HG03135 (cell line): ENCODE data around the gene ATP6AP1.
"Not testable (repeated sequence)": the region's sequence is repeated elsewhere in the genome, so short reads cannot be mapped to it uniquely, and the experiment has no call there.

Experiments
- ATAC-seq: cut with Tn5 transposase; IDR thresholded peaks from one replicate; pipeline ENCODE4 v1.9.1; 2021; ENCODE audit warnings: mild to moderate bottlenecking, moderate library complexity; ENCODE audit not compliant: unreplicated experiment

ATP6AP1 gene, protein sequence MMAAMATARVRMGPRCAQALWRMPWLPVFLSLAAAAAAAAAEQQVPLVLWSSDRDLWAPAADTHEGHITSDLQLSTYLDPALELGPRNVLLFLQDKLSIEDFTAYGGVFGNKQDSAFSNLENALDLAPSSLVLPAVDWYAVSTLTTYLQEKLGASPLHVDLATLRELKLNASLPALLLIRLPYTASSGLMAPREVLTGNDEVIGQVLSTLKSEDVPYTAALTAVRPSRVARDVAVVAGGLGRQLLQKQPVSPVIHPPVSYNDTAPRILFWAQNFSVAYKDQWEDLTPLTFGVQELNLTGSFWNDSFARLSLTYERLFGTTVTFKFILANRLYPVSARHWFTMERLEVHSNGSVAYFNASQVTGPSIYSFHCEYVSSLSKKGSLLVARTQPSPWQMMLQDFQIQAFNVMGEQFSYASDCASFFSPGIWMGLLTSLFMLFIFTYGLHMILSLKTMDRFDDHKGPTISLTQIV

GRCh38 chrX:154428176-154429171 is at the start of gene ATP6AP1:
ATP6AP1 (plus strand) TSS chrX:154428677; CDS start chrX:154428693, 16 bp downstream.
- ATAC-seq = peak; percentile 92

- ATAC-seq = peak; percentile 75
Measured at GRCh38 chrX:154378799-154379568, 49.5 kb upstream of the ATP6AP1 start, which contains the start of gene EMD. EMD (plus strand) TSS chrX:154379295; CDS start chrX:154379485, 190 bp downstream.

DNA sequence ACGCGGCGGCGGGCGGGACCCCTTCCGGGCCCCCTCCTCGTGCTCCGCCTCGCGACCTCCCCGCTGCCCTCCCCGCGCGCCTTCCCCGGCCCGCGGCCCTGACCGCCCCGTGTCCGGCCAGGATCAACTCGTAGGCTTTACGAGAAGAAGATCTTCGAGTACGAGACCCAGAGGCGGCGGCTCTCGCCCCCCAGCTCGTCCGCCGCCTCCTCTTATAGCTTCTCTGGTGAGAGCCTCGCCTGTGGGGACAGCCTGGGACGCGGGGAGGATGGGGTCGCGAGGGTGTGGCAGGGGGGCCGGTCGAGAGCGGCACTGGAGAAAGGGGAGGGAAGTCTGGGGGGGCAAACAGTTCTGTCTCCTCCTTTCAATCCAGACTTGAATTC is 48.9 kb upstream of the ATP6AP1 start:
- ATAC-seq = no peak

- no peak for ATAC-seq
Measured at GRCh38 chrX:154380153-154380552, 48.3 kb upstream of the ATP6AP1 start.

DNA sequence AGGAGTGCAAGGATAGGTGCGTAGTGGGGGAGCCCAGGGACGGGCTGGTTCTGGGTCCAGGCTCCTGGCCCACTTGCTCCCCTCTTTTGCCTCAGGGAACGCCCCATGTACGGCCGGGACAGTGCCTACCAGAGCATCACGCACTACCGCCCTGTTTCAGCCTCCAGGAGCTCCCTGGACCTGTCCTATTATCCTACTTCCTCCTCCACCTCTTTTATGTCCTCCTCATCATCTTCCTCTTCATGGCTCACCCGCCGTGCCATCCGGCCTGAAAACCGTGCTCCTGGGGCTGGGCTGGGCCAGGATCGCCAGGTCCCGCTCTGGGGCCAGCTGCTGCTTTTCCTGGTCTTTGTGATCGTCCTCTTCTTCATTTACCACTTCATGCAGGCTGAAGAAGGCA is 47.7 kb upstream of the ATP6AP1 start:
- no peak for ATAC-seq

DNA sequence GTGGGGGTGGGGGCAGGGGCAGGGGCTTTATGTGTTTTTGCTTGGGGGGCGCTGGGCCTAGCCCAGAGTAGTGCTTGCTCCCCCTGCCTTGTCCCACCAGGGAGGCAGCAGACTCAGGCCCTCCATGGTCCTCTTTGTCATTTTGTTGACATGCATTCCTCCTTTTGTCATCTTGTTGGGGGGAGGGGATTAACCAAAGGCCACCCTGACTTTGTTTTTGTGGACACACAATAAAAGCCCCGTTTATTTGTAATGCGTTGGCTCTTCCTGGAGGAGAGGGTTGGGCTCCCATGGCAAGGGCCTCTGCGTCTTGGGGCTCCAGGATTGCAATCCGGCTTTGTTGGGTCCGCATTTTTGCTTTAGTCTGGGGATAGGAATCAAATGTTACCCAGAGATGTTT is 47.2 kb upstream of the ATP6AP1 start:
- ATAC-seq = no peak

DNA sequence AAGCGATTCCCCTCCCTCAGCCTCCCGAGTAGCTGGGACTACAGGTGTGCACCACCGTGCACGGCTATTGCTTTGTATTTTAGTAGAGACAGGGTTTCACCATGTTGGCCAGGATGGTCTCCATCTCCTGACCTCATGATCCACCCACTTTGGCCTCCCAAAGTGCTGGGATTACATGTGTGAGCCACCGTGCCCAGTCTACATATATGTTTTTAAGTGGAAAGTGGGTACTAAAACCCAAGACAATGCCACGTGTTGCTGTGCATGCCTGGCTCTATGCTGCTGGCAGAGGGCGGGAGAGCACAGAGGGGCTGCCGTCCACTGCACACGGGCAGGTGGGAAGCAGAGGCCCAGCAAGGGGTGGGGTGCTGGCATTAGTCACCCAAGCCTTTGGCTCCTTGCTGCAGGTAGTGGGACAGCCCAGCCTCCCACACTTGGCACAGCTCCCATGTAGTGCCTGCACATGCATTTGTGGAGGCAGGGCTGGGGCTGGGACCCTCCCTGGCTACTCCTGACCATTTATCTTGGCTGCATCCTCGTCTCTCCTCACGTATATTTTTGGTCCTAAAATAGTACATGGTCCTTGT is 45.9 kb upstream of the ATP6AP1 start:
- no peak for ATAC-seq

GRCh38 chrX:154383359-154384283 is 44.9 kb upstream of the ATP6AP1 start:
- ATAC-seq = no peak

DNA sequence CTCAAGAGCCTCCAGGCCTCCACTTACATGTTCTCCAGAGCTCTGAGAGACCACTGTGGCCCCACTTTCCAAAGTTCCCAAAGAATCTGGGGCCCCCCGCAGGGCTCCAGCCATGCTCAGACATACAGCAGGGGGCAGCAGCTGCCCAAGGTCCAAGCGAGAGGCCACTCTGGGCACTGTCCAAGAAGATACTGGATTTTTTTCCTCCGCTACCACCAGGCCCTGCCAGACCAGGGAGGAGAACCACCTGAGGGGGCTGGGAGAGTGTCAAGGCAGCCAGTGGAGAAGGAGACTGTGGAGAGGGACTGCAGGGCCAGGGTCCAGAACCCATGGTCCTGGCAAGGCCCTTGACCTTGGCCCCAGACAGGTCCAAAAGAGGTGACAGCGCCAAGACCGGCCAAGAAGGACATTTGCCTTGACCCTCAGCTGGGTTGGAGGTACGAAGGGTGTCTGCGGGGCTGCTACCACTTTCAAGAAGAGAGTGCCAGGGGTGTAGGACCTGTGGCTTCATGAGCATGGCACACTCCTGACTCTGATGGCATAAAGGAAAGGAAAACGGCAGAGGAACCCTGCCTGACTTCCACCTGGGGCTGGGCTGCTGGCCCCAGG is 44.1 kb upstream of the ATP6AP1 start:
- ATAC-seq = no peak

DNA sequence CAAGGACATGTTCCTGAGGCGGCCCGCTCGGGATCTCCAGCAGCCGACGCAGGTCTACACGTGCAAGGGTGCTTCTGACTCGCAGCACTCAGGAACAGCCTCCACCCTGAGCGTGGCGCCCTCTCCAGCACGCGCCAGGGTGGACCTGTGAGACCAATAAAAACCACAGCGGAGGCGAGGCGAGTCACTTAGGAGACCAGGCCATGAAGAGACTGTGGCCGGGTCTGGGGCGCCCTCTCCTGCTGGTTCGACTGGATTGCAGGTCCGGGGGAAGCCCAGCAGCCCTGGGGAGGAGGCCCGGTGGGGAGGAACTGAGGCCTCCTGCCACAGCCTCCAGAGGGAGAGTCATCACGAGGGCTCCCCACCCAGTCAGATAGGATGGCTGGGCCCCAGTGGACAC is 40.4 kb upstream of the ATP6AP1 start:
- peak; percentile 32 for ATAC-seq

DNA sequence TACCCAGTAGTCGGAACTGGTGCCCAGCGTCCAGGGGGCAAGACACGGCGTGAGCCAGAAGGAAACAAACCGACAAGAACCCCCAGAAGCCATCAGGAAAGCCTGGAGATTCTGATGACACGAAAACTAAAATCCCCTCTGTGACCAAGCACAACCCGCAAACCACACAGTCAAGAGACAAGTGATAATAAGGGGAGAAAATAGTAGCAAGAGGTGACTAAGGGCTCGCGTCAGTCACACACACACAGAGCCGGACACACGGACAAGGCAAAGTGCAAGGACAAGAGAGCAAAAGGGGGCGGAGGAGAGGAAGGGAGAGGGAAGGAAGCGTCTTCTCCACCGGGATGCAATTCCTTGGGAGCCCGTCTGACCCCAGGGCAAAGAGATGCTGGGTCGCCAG is 39.8 kb upstream of the ATP6AP1 start:
- ATAC-seq = not testable (repeated sequence)

GRCh38 chrX:154389812-154390747 is 38.4 kb upstream of the ATP6AP1 start:
- ATAC-seq = peak; percentile 69

GRCh38 chrX:154396363-154396762 is 32.1 kb upstream of the ATP6AP1 start:
- ATAC-seq = not testable (repeated sequence)

GRCh38 chrX:154396973-154397887 is 31.2 kb upstream of the ATP6AP1 start:
- ATAC-seq = peak; percentile 50

GRCh38 chrX:154397888-154398667 is 30.4 kb upstream of the ATP6AP1 start, which contains the start of gene RPL10:
RPL10 (plus strand) TSS chrX:154398377; CDS start chrX:154398520, 143 bp downstream.
- ATAC-seq = peak; percentile 71
